ENCODE measurements around the gene KCNH4. TPM values are rescaled to one million over a fixed set of nuclear protein-coding genes. Genes with fewer than 3 reads are reported as not detected.
A peak's percentile ranks its signal among the peaks of the same experiment; 100 is the strongest.

Gene KCNH4
- total RNA-seq, 1 donor from 2014 or later, result 0.64 TPM

GRCh38 chr17:42112552-42113176, 68.3 kb downstream of the KCNH4 start, which contains the start of gene DHX58:
DHX58 (minus strand) TSS chr17:42112714; CDS start chr17:42111892, 822 bp downstream.
- Mint-ChIP-seq H3K27me3 (ENCODE audit: low read depth) (no peaks in the 10 kb centered on the region), H3K9me3 (no peaks in the 10 kb centered on the region), H3K27ac (peak within 1 kb of the TSS; percentile 96), H3K4me1 (ENCODE audit: low read depth) (peaks cover 48% of the 10 kb centered on the region), H3K36me3 (ENCODE audit: low read depth) (peaks cover 55% of the 10 kb centered on the region), H3K4me3 (ENCODE audit: low read depth) (peak within 1 kb of the TSS; percentile 91)
- peak; percentile 84 for DNase-seq (ENCODE audit: low spot score)
- intact Hi-C loops (cut with micrococcal nuclease), result loop anchor here (1.0 to 5.0 kb wide), 2 partner anchors 45 to 146 kb away; partner anchors contain the start of gene CNP

GRCh38 chr17:42111871-42112551, 68.9 kb downstream of the KCNH4 start:
- H3K36me3 Mint-ChIP-seq (ENCODE audit: low read depth), result peaks cover 50% of the 10 kb centered on the region

GRCh38 chr17:42111265-42111636, 69.7 kb downstream of the KCNH4 start:
- H3K4me3 Mint-ChIP-seq (ENCODE audit: low read depth), result peak overlapping the region; percentile 91
- no peaks in the 10 kb centered on the region for H3K9me3 Mint-ChIP-seq
- peak overlapping the region; percentile 96 for H3K27ac Mint-ChIP-seq
- H3K4me1 Mint-ChIP-seq (ENCODE audit: low read depth), result peaks cover 44% of the 10 kb centered on the region
- H3K36me3 Mint-ChIP-seq (ENCODE audit: low read depth), result peaks cover 44% of the 10 kb centered on the region
- intact Hi-C loops (cut with micrococcal nuclease), result loop anchor here (5.0 kb wide), 1 partner anchor 46 kb away; no protein-coding TSS in a partner anchor
- DNase-seq (ENCODE audit: low spot score), result no peak
- H3K27me3 Mint-ChIP-seq (ENCODE audit: low read depth), result no peaks in the 10 kb centered on the region

More at GRCh38 chr17:42111871-42112551, 68.9 kb downstream of the KCNH4 start:
- intact Hi-C loops (cut with micrococcal nuclease), result loop anchor here (1.0 to 5.0 kb wide), 2 partner anchors 45 to 146 kb away; partner anchors contain the start of gene CNP
- Mint-ChIP-seq H3K9me3 (no peaks in the 10 kb centered on the region), H3K27ac (peak overlapping the region; percentile 96), H3K27me3 (ENCODE audit: low read depth) (no peaks in the 10 kb centered on the region), H3K4me1 (ENCODE audit: low read depth) (peaks cover 48% of the 10 kb centered on the region), H3K4me3 (ENCODE audit: low read depth) (peak overlapping the region; percentile 91)
- peak; percentile 27 for DNase-seq (ENCODE audit: low spot score)

- H3K27me3 Mint-ChIP-seq (ENCODE audit: low read depth), result no peaks in the 10 kb centered on the region
- H3K4me3 Mint-ChIP-seq (ENCODE audit: low read depth), result peak overlapping the region; percentile 63
- H3K4me1 Mint-ChIP-seq (ENCODE audit: low read depth), result peaks cover 43% of the 10 kb centered on the region
- no peaks in the 10 kb centered on the region for H3K9me3 Mint-ChIP-seq
- intact Hi-C loops (cut with micrococcal nuclease), result loop anchor here (5.0 kb wide), 1 partner anchor 47 kb away; no protein-coding TSS in a partner anchor
- DNase-seq (ENCODE audit: low spot score), result no peak
- H3K27ac Mint-ChIP-seq, result peak overlapping the region; percentile 77
- peaks cover 42% of the 10 kb centered on the region for H3K36me3 Mint-ChIP-seq (ENCODE audit: low read depth)
Observed at GRCh38 chr17:42110301-42111264, 70.4 kb downstream of the KCNH4 start.

- Mint-ChIP-seq H3K4me1 (ENCODE audit: low read depth) (peaks cover 41% of the 10 kb centered on the region), H3K27ac (peak overlapping the region; percentile 51), H3K27me3 (ENCODE audit: low read depth) (no peaks in the 10 kb centered on the region), H3K9me3 (no peaks in the 10 kb centered on the region), H3K36me3 (ENCODE audit: low read depth) (peaks cover 31% of the 10 kb centered on the region), H3K4me3 (ENCODE audit: low read depth) (no peak overlapping the region)
- intact Hi-C loops (cut with micrococcal nuclease), result no loop called here
- no peak for DNase-seq (ENCODE audit: low spot score)
Observed at GRCh38 chr17:42109086-42109485, 71.9 kb downstream of the KCNH4 start.

- H3K36me3 Mint-ChIP-seq (ENCODE audit: low read depth), result peaks cover 33% of the 10 kb centered on the region
- no peaks in the 10 kb centered on the region for H3K9me3 Mint-ChIP-seq
- peak overlapping the region; percentile 33 for H3K4me3 Mint-ChIP-seq (ENCODE audit: low read depth)
- H3K4me1 Mint-ChIP-seq (ENCODE audit: low read depth), result peaks cover 40% of the 10 kb centered on the region
- DNase-seq (ENCODE audit: low spot score), result peak; percentile 88
- H3K27me3 Mint-ChIP-seq (ENCODE audit: low read depth), result no peaks in the 10 kb centered on the region
- intact Hi-C loops (cut with micrococcal nuclease), result loop anchor here (2.0 kb wide), 1 partner anchor 41 kb away; no protein-coding TSS in a partner anchor
- H3K27ac Mint-ChIP-seq, result peak overlapping the region; percentile 22
Observed at GRCh38 chr17:42107597-42108576, 73.1 kb downstream of the KCNH4 start.

GRCh38 chr17:42107124-42107523, 73.8 kb downstream of the KCNH4 start:
- Mint-ChIP-seq H3K9me3 (no peaks in the 10 kb centered on the region), H3K36me3 (ENCODE audit: low read depth) (peaks cover 35% of the 10 kb centered on the region), H3K27ac (no peak overlapping the region), H3K27me3 (ENCODE audit: low read depth) (no peaks in the 10 kb centered on the region), H3K4me3 (ENCODE audit: low read depth) (no peak overlapping the region), H3K4me1 (ENCODE audit: low read depth) (peaks cover 35% of the 10 kb centered on the region)
- no peak for DNase-seq (ENCODE audit: low spot score)
- intact Hi-C loops (cut with micrococcal nuclease), result loop anchor here (2.0 kb wide), 1 partner anchor 40 kb away; no protein-coding TSS in a partner anchor

Other genes with a start within 250 kb of the KCNH4 start
- gene CNP, start 214.3 kb downstream of the KCNH4 start, total RNA-seq, result 71.8 and 77.3 TPM in 2 replicates
- gene DNAJC7, start 163.7 kb downstream of the KCNH4 start, total RNA-seq, result 103 and 115 TPM in 2 replicates
- 25.8 and 28.2 TPM in 2 replicates for gene NKIRAS2, start 161.1 kb downstream of the KCNH4 start, total RNA-seq
- gene C17orf113, start 130.5 kb downstream of the KCNH4 start, total RNA-seq, result 0.05 and 0.21 TPM in 2 replicates
- gene ZNF385C, start 82.7 kb downstream of the KCNH4 start, total RNA-seq, result 0.16 and 0.28 TPM in 2 replicates
- gene DHX58, start 68.4 kb downstream of the KCNH4 start, total RNA-seq, result 15.3 and 20.3 TPM in 2 replicates
- gene KAT2A, start 59.8 kb downstream of the KCNH4 start, total RNA-seq, result 59.6 and 60.0 TPM in 2 replicates
- gene HSPB9, start 58.3 kb downstream of the KCNH4 start, total RNA-seq, result not detected in 2 replicates
- 63.9 and 67.9 TPM in 2 replicates for gene RAB5C, start 26.2 kb downstream of the KCNH4 start, total RNA-seq
- not detected in 2 replicates for gene HCRT, start 4.3 kb upstream of the KCNH4 start, total RNA-seq
- gene GHDC, start 13.4 kb upstream of the KCNH4 start, total RNA-seq, result 16.5 and 17.6 TPM in 2 replicates
- gene STAT5B, start 95.2 kb upstream of the KCNH4 start, total RNA-seq, result 162 and 164 TPM in 2 replicates
- 288 and 302 TPM in 2 replicates for gene STAT5A, start 107.4 kb upstream of the KCNH4 start, total RNA-seq
- 250 and 262 TPM in 2 replicates for gene STAT3, start 207.3 kb upstream of the KCNH4 start, total RNA-seq
- 3.5 and 3.8 TPM in 2 replicates for gene CAVIN1, start 242.1 kb upstream of the KCNH4 start, total RNA-seq